Tibial artery (tissue), 4 donors: ENCODE data around the gene NPAS3.

Source experiments
- DNase-seq, 2 donors: peaks; one replicate each; pipeline ENCODE4 v3.0.0-alpha.2; 2019
- H3K27ac ChIP-seq, 2 donors: fragments of 200-600 bp; sonication (generic) in 1 of 2; 1 replicate in 1 of 2; 2 replicates in 1 of 2; pipeline ENCODE4 v1.5.1; 2018 to 2019; ENCODE audit warnings: mild to moderate bottlenecking in 1 of 2
- H3K27me3 ChIP-seq, 2 donors: fragments of 200-600 bp; sonication (generic) in 1 of 2; one replicate each; pipeline versions ENCODE4 v1.5.1 to v1.6.0; 2016 to 2019
- H3K36me3 ChIP-seq, 3 donors: fragments of 200-600 bp; sonication (generic) in 2 of 3; one replicate each; pipeline ENCODE4 v1.5.1; 2016 to 2019; ENCODE audit warnings: mild to moderate bottlenecking in 2 of 3
- H3K4me1 ChIP-seq, 4 donors: fragments of 200-600 bp; sonication (generic) in 2 of 4; 1 replicate in 3 of 4; 2 replicates in 1 of 4; pipeline ENCODE4 v1.5.1; 2016 to 2019
- H3K4me3 ChIP-seq, 2 donors: fragments of 200-600 bp; sonication (generic) in 1 of 2; 1 replicate in 1 of 2; 2 replicates in 1 of 2; pipeline ENCODE4 v1.5.1; 2018 to 2019; ENCODE audit warnings: mild to moderate bottlenecking in 2 of 2
- H3K9me3 ChIP-seq, 3 donors: fragments of 200-600 bp; sonication (generic) in 1 of 3; one replicate each; pipeline ENCODE4 v1.5.1; 2016 to 2019
- CTCF ChIP-seq, 2 experiments: fragments of 200-600 bp in 1 of 2; fragments of 450-650 bp in 1 of 2; IDR thresholded peaks; one replicate each; pipeline ENCODE4 v1.5.1; 2017 to 2019; ENCODE audit warnings: antibody characterized with exemption in 2 of 2, mild to moderate bottlenecking in 1 of 2, moderate library complexity in 1 of 2
- intact Hi-C: fragments of 100-400 bp; cut with DNase I; formaldehyde crosslinking; loops from one replicate; pipeline ENCODE4 v1.15.0; 2023; ENCODE audit warnings: low total_unique reads

NPAS3 gene

GRCh38 chr14:33504246-33505099 is 565.8 kb downstream of the NPAS3 start:
- no peak overlapping the region for H3K4me3 ChIP-seq
- TF ChIP-seq CTCF (IDR thresholded peaks at IDR 0.05) = no peak
- intact Hi-C loops = no loop called here
- H3K9me3 ChIP-seq = no peaks in the 10 kb centered on the region
- H3K27me3 ChIP-seq = no peaks in the 10 kb centered on the region
- DNase-seq = no peak
- H3K4me1 ChIP-seq = peaks cover 0 to 5% (median 1%) of the 10 kb centered on the region in 4 donors
- no peak overlapping the region for H3K27ac ChIP-seq
- no peaks in the 10 kb centered on the region for H3K36me3 ChIP-seq

GRCh38 chr14:33505266-33505962 is 566.7 kb downstream of the NPAS3 start:
- H3K36me3 ChIP-seq = no peaks in the 10 kb centered on the region
- H3K4me3 ChIP-seq = no peak overlapping the region
- H3K27me3 ChIP-seq = no peaks in the 10 kb centered on the region
- no peak for DNase-seq
- intact Hi-C loops = no loop called here
- no peak for TF ChIP-seq CTCF (IDR thresholded peaks at IDR 0.05)
- H3K9me3 ChIP-seq = no peaks in the 10 kb centered on the region
- H3K4me1 ChIP-seq = no peaks in the 10 kb centered on the region
- no peak overlapping the region for H3K27ac ChIP-seq

- H3K4me1 ChIP-seq = no peaks in the 10 kb centered on the region
- no peaks in the 10 kb centered on the region for H3K9me3 ChIP-seq
- no peak for TF ChIP-seq CTCF (IDR thresholded peaks at IDR 0.05)
- no peak overlapping the region for H3K4me3 ChIP-seq
- H3K27me3 ChIP-seq = no peaks in the 10 kb centered on the region
- H3K27ac ChIP-seq = no peak overlapping the region
- DNase-seq = no peak
- intact Hi-C loops = no loop called here
- H3K36me3 ChIP-seq = no peaks in the 10 kb centered on the region
These were observed 567.3 kb downstream of the NPAS3 start for GRCh38 chr14:33505963-33506329.

GRCh38 chr14:33508126-33509062 is 569.7 kb downstream of the NPAS3 start:
- no peaks in the 10 kb centered on the region for H3K27me3 ChIP-seq
- TF ChIP-seq CTCF (IDR thresholded peaks at IDR 0.05) = no peak
- H3K36me3 ChIP-seq = no peaks in the 10 kb centered on the region
- H3K9me3 ChIP-seq = no peaks in the 10 kb centered on the region
- DNase-seq = no peak
- no peak overlapping the region for H3K4me3 ChIP-seq
- intact Hi-C loops = no loop called here
- no peak overlapping the region for H3K27ac ChIP-seq
- H3K4me1 ChIP-seq = peaks cover 0 to 5% (median 0%) of the 10 kb centered on the region in 4 donors

GRCh38 chr14:33509454-33509853 is 570.8 kb downstream of the NPAS3 start:
- H3K36me3 ChIP-seq = no peaks in the 10 kb centered on the region
- no peaks in the 10 kb centered on the region for H3K27me3 ChIP-seq
- TF ChIP-seq CTCF (IDR thresholded peaks at IDR 0.05) = no peak
- H3K9me3 ChIP-seq = no peaks in the 10 kb centered on the region
- H3K4me3 ChIP-seq = no peak overlapping the region
- no peak overlapping the region for H3K27ac ChIP-seq
- intact Hi-C loops = no loop called here
- DNase-seq = no peak
- H3K4me1 ChIP-seq = peaks cover 0 to 5% (median 0%) of the 10 kb centered on the region in 4 donors
